DMS153 treated with DMSO at 0.1 percent for 48 hours (cell line): ENCODE data around the gene C17orf50.

Experiments
- DNase-seq: peaks from one replicate; lab custom pipeline; 2025; ENCODE audit not compliant: unreplicated experiment; lab: John Stamatoyannopoulos, UW

C17orf50 gene

DNA sequence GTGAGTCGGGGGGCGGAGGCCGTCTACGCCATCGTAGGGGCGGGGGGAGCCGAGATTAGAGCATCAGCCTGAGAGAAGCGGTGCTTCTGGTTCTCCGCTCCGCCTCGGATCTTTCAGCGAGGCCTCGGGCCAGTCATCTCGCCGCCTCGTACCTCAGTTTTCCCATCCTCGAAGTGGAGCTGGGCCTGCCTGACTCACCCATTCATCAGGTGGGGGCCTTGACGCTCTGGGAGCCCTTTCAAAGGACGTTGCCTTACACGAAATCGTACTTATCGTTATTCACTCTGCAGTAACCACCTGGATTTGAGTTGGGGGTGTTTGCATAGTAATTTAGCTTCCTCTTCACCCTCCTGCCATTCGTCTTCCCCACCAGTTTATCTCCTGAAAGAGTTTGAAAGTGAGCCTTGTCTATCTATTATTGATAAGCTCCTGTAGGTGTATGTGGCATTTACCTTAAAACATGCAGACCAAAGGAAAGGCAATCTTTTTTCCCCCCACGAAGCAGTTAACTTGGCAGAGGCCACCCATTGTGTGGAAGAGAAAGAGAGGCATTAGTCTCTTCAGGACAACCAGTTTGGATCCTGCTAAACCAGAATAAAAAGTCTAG is 49.3 kb downstream of the C17orf50 start:
- no peak for DNase-seq

DNA sequence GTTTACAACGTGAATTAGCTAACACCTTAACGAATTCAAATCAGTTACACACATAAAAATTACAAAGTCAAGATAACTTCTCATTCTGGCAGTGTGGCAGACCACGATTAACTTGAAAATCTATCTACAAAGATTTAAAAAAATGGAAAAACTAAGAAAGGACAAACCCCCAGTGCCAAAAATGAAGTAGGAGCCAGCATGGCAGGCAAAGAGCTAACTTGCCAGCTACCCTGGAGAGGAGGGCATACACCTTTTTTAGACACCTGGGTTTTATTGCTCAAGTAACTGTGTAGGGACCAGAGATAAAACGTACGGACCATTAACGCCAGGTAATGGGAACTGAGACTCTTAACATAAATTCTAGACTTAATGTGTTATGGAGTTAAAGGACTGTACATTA is 51.1 kb downstream of the C17orf50 start:
- DNase-seq: no peak

DNA sequence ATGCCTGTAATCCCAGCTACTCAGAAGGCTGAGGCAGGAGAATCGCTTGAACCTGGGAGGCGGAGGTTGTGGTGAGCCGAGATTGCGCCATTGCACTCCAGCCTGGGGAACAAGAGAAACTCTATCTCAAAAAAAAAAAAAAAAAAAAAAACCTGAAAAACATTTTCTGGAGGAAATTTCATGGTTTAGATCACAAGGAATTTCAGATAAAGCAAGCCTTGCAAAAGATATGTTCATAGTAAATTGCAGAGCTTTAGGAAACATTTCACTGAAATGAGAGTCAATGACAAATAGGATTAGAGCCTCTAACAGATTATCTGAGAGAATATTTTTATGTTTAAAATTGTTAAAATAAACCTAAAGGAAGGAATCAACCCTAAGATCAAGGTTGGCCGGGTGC is 51.8 kb downstream of the C17orf50 start:
- DNase-seq: no peak
